Astrocyte of the spinal cord (primary cell): ENCODE results near the gene RPLP2.

Experiments
- DNase-seq: peaks from one replicate; pipeline ENCODE4 v3.0.0; 2011; ENCODE audit warnings: low read depth, low spot score
- H3K4me3 ChIP-seq: 2 replicates; pipeline ENCODE4 v1.5.1; 2011; ENCODE audit warnings: low read depth, mild to moderate bottlenecking, low read length, moderate library complexity
- CTCF ChIP-seq: IDR thresholded peaks from 2 replicates; pipeline ENCODE4 v1.5.1; 2012; ENCODE audit warnings: low read depth, mild to moderate bottlenecking, low read length, inconsistent platforms
- in situ Hi-C: cut with HindIII; loops from 2 replicates; pipeline ENCODE4 v1.10.0; 2017; ENCODE audit warnings: low sequenced_read_pairs

RPLP2 gene

GRCh38 chr11:837189-837989, 27.6 kb downstream of the RPLP2 start:
- DNase-seq, result no peak
- in situ Hi-C loops, result no loop called here
- H3K4me3 ChIP-seq, result no peak overlapping the region
- no peak for TF ChIP-seq CTCF

DNA sequence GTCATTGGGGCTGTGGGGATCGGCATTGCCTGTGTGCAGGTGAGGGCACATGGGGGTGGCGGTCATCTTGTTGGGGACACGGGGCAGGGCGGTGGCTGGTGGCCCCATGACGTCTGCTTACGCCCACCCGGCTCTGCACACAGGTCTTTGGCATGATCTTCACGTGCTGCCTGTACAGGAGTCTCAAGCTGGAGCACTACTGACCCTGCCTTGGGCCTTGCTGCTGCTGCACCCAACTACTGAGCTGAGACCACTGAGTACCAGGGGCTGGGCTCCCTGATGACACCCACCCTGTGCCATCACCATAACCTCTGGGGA, 28.2 kb downstream of the RPLP2 start:
- H3K4me3 ChIP-seq, result no peak overlapping the region
- no peak for DNase-seq
- in situ Hi-C loops, result no loop called here
- TF ChIP-seq CTCF, result no peak

DNA sequence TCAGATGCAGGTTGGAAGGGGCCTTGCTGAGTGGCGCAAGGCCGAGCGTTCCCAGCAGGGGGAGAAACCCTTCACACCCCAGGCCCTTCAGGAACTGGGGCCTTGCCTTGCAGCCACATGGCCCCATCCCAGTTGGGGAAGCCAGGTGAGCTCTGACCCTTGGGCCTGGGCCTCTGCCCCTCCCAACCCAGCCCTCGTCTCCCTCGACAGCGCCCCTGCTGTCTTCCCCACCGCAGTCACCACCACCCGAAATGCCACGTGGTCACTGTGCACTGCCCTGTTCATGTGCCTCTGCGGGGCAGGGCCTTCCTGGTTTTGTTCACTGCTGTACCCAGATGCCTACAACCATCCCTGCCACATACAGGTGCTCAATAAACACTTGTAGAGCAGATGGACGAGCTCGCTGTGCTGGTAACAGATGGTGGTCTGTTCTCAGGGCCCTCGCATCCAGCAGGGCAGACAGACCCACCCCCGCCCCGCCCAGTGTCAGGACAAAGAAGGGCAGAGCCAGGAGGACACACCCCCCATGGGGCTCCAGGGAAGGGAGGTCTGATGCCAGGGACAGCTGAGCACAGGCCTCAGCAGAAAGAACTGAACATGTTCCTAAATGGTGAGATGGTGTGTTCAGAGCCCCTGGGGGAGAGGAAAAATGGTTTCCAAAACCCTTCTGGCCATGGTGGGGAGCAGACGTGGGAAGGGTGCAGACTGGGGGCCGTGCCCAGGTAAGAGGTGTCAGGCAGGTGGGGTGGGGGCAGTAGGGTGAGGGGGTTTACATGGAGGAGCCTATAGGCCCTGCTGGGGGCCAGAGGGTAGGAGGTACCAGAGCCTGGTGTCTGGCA, 28.9 kb downstream of the RPLP2 start:
- in situ Hi-C loops, result no loop called here
- TF ChIP-seq CTCF, result peak; percentile 34
- H3K4me3 ChIP-seq, result no peak overlapping the region
- DNase-seq, result no peak

DNA sequence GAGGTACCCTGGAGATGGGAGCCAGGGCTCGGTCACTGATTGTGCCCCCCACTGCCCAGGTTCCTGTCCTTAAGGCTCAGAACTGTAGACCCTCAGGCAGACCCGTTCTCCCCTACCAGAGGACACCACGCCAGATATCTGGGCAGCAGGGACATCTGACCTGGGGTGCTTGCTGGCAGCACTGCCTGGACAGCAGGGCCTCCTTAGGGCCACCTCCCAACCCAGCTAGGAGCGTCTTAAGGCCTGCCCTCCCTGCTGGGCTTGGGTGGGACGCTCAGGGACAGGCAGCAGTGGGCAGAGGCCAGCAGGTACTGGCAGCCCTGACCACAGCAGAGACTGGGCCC, 29.5 kb downstream of the RPLP2 start:
- no peak for TF ChIP-seq CTCF
- in situ Hi-C loops, result no loop called here
- H3K4me3 ChIP-seq, result no peak overlapping the region
- DNase-seq, result no peak

DNA sequence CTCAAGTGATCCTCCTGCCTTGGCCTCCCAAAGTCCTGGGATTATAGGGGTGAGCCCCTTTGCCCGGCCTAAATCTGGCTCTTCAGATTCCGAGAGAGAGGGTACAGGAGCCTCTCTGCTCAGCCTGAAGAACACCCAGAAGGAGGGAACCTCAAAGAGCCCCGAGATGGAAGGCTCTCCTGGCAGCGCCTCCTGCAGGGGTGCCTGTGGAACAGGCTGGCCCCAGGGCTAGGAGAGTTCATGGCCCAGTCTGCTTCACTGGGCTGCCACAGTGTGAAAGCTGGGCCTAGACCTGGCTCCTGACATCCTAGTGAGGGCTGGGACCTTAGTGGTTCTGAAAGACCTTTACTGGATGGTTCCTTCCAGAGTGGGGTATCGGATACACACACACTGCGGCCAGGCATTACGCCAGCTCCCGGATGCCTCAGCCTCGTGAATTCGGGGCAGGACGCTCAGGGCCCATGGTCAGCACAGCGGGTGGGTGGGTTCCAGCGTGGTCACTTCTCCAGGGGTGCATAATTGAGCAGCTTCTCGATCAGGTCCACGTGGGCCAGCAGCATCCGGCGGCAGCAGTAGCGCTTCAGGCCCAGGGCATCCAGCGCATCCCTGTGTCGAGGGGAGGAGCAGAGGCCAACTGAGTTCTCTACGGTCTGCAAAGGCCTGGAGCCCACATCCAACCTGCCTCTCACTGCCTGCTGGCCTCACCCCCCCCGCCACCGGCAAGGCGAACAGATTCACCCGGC, 30.3 kb downstream of the RPLP2 start:
- no peak for DNase-seq
- in situ Hi-C loops, result no loop called here
- no peak overlapping the region for H3K4me3 ChIP-seq
- peak; percentile 53 for TF ChIP-seq CTCF

DNA sequence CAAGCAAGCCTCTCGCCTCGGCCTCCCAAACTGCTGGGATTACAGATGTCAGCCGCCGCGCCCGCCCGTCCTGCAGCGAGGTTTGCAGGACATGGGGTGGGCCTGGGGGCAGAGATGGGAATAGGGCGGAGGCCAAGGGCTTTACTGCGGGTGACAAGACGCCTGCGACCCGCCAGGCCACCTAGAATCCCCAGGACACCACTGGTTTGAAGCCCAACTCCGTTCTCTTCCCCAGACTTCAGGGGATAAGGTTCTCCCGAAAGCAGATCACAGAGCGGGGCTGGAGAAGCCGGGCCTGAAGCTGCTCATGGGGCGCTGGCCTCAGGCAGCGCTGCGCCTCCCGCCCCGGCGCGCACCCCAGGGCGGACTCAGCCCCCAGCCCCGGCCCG, 32.2 kb downstream of the RPLP2 start:
- TF ChIP-seq CTCF, result no peak
- in situ Hi-C loops, result no loop called here
- peak overlapping the region; percentile 85 for H3K4me3 ChIP-seq
- no peak for DNase-seq
